Right cardiac atrium (tissue), 5 donors: ENCODE measurements around the gene PKP3. TPM values are rescaled to one million over a fixed set of nuclear protein-coding genes. Genes with fewer than 3 reads are reported as not detected.

Experiments
- ATAC-seq, 2 donors: fragments of 200-7000 bp; cut with Tn5 transposase; one replicate each; pipeline versions ENCODE4 v1.8.0 to v1.9.1; 2020; ENCODE audit warnings: moderate library complexity in 2 of 2, mild to moderate bottlenecking in 1 of 2
- DNase-seq, 3 donors: peaks; one replicate each; pipeline ENCODE4 v3.0.0-alpha.2; 2020
- H3K27ac ChIP-seq: one replicate; pipeline ENCODE4 v1.5.1; 2013; ENCODE audit warnings: mild to moderate bottlenecking, low read length, control low read depth, moderate library complexity
- H3K27me3 ChIP-seq: one replicate; pipeline ENCODE4 v1.6.1; 2013; ENCODE audit not compliant: control insufficient read depth, insufficient read depth
- H3K4me1 ChIP-seq: one replicate; pipeline ENCODE4 v1.6.1; 2013; ENCODE audit warnings: low read length; ENCODE audit not compliant: control insufficient read depth, insufficient read depth
- H3K4me3 ChIP-seq: one replicate; pipeline ENCODE4 v1.5.1; 2013; ENCODE audit warnings: low read length, control low read depth
- H3K9me3 ChIP-seq: one replicate; pipeline ENCODE4 v1.6.1; 2013; ENCODE audit warnings: low read length; ENCODE audit not compliant: control insufficient read depth
- WGBS: extraction: QIAGEN DNeasy Blood & Tissue Kit; methylation state at CpG from one replicate; pipeline ENCODE4 v1.1.7; 2013; 5-methylcytosine and 5-hydroxymethylcytosine counted together
- intact Hi-C, 4 donors: fragments of 100-400 bp; cut with DNase I; formaldehyde crosslinking; loops; one replicate each; pipeline versions ENCODE4 v1.11.0 to v1.14.0; 2022 to 2023
- polyA plus RNA-seq: library from polyadenylated mRNA; stranded (reverse); fragments of 200-250 nt; gene quantifications from one replicate; pipeline ENCODE4 v1.2.3, GENCODE V29; 2013
- total RNA-seq, 4 donors: library from RNA; stranded (reverse); fragmentation: NEBNext Ultra II Directional; extraction: Animal tissue kit (Norgen Biotek cat#: 25700); gene quantifications; one replicate each; pipeline ENCODE4 v1.2.1, GENCODE V29; 2021
- donor health status: healthy with polysubstance abuse.
- donor health status: DM: no; HTN: yes; CAD: no.
- donor health status: DM: no; HTN: no; CAD: no.
- donor health status: DM: no; HTN: yes; CAD: no; lungs with severe emphysema.
- donor health status: DM: yes; HTN: yes; CAD: no.

Gene PKP3
- total and polyA plus RNA-seq, 5 donors, result 0.26 to 0.88 (median 0.40) TPM

GRCh38 chr11:454043-454442, 60.0 kb downstream of the PKP3 start:
- whole genome bisulfite sequencing, result 75% methylated on average over 9 of the region's 9 CpGs
- intact Hi-C loops, result loop anchor here in 1 of 4 donors (5.0 kb wide), 1 partner anchor 48 kb away; no protein-coding TSS in a partner anchor
- peak in 1 of 3 donors; percentile 1 for DNase-seq

More at GRCh38 chr11:454043-454442, 60.0 kb downstream of the PKP3 start:
- ATAC-seq, result no peak
- no peak overlapping the region for H3K4me3 ChIP-seq
- H3K27me3 ChIP-seq, result no peaks in the 10 kb centered on the region
- H3K4me1 ChIP-seq, result no peaks in the 10 kb centered on the region
- no peak overlapping the region for H3K27ac ChIP-seq
- H3K9me3 ChIP-seq, result no peaks in the 10 kb centered on the region

Other genes starting within 250 kb of the PKP3 start
- not detected for gene SCGB1C1, start 201.1 kb upstream of the PKP3 start, total RNA-seq
- not detected for gene SCGB1C1, start 201.1 kb upstream of the PKP3 start, polyA plus RNA-seq
- gene BET1L, start 186.8 kb upstream of the PKP3 start, total RNA-seq, result 10 to 100 TPM; 27.1 to 39.9 (median 35.5) TPM
- gene BET1L, start 186.8 kb upstream of the PKP3 start, polyA plus RNA-seq, result 20.9 TPM
- gene RIC8A, start 186.5 kb upstream of the PKP3 start, total RNA-seq, result 10 to 100 TPM; 52.4 to 80.6 (median 58.5) TPM
- 42.4 TPM for gene RIC8A, start 186.5 kb upstream of the PKP3 start, polyA plus RNA-seq
- 10 to 100 TPM; 18.5 to 32.5 (median 27.1) TPM for gene SIRT3, start 157.9 kb upstream of the PKP3 start, total RNA-seq
- 23.9 TPM for gene SIRT3, start 157.9 kb upstream of the PKP3 start, polyA plus RNA-seq
- 10 to 100 TPM; 76.8 to 92.9 (median 85.9) TPM for gene PSMD13, start 157.2 kb upstream of the PKP3 start, total RNA-seq
- gene PSMD13, start 157.2 kb upstream of the PKP3 start, polyA plus RNA-seq, result 106 TPM
- gene NLRP6, start 115.8 kb upstream of the PKP3 start, total RNA-seq, result under 1 TPM in 2 of 4 donors, not detected in 2; 0.11 to 0.24 TPM
- 0.02 TPM for gene NLRP6, start 115.8 kb upstream of the PKP3 start, polyA plus RNA-seq
- 10 to 100 TPM in 3 of 4 donors, 1 to 10 TPM in 1; 9.9 to 15.8 (median 11.9) TPM for gene PGGHG, start 105.1 kb upstream of the PKP3 start, total RNA-seq
- gene PGGHG, start 105.1 kb upstream of the PKP3 start, polyA plus RNA-seq, result 18.7 TPM
- not detected for gene IFITM5, start 94.7 kb upstream of the PKP3 start, total RNA-seq
- not detected for gene IFITM5, start 94.7 kb upstream of the PKP3 start, polyA plus RNA-seq
- 100 to 1,000 TPM; 180 to 290 (median 240) TPM for gene IFITM2, start 86.4 kb upstream of the PKP3 start, total RNA-seq
- gene IFITM2, start 86.4 kb upstream of the PKP3 start, polyA plus RNA-seq, result 393 TPM
- 100 to 1,000 TPM in 3 of 4 donors, 10 to 100 TPM in 1; 85.0 to 169 (median 116) TPM for gene IFITM1, start 80.2 kb upstream of the PKP3 start, total RNA-seq
- gene IFITM1, start 80.2 kb upstream of the PKP3 start, polyA plus RNA-seq, result 235 TPM
- 100 to 1,000 TPM; 263 to 569 (median 519) TPM for gene IFITM3, start 73.3 kb upstream of the PKP3 start, total RNA-seq
- 749 TPM for gene IFITM3, start 73.3 kb upstream of the PKP3 start, polyA plus RNA-seq
- gene B4GALNT4, start 24.7 kb upstream of the PKP3 start, total RNA-seq, result 1 to 10 TPM; 1.0 to 1.6 (median 1.3) TPM
- gene B4GALNT4, start 24.7 kb upstream of the PKP3 start, polyA plus RNA-seq, result 2.5 TPM
- 10 to 100 TPM; 28.6 to 42.4 (median 35.1) TPM for gene SIGIRR, start 20.8 kb downstream of the PKP3 start, total RNA-seq
- 61.8 TPM for gene SIGIRR, start 20.8 kb downstream of the PKP3 start, polyA plus RNA-seq
- under 1 TPM; 0.14 to 0.46 (median 0.20) TPM for gene ANO9, start 47.8 kb downstream of the PKP3 start, total RNA-seq
- gene ANO9, start 47.8 kb downstream of the PKP3 start, polyA plus RNA-seq, result 0.20 TPM
- gene PTDSS2, start 56.1 kb downstream of the PKP3 start, total RNA-seq, result 10 to 100 TPM; 30.2 to 33.3 (median 30.9) TPM
- 30.7 TPM for gene PTDSS2, start 56.1 kb downstream of the PKP3 start, polyA plus RNA-seq
- 100 to 1,000 TPM; 188 to 203 (median 195) TPM for gene RNH1, start 113.0 kb downstream of the PKP3 start, total RNA-seq
- gene RNH1, start 113.0 kb downstream of the PKP3 start, polyA plus RNA-seq, result 162 TPM
- gene HRAS, start 141.4 kb downstream of the PKP3 start, total RNA-seq, result 10 to 100 TPM; 45.7 to 60.4 (median 49.3) TPM
- 64.4 TPM for gene HRAS, start 141.4 kb downstream of the PKP3 start, polyA plus RNA-seq
- gene LRRC56, start 143.3 kb downstream of the PKP3 start, total RNA-seq, result under 1 TPM; 0.36 to 0.59 (median 0.43) TPM
- 0.48 TPM for gene LRRC56, start 143.3 kb downstream of the PKP3 start, polyA plus RNA-seq
- gene LMNTD2, start 166.5 kb downstream of the PKP3 start, total RNA-seq, result 1 to 10 TPM in 2 of 4 donors, under 1 TPM in 2; 0.65 to 1.4 (median 0.83) TPM
- 0.50 TPM for gene LMNTD2, start 166.5 kb downstream of the PKP3 start, polyA plus RNA-seq
- gene RASSF7, start 166.8 kb downstream of the PKP3 start, total RNA-seq, result 1 to 10 TPM; 2.5 to 6.3 (median 3.5) TPM
- 5.3 TPM for gene RASSF7, start 166.8 kb downstream of the PKP3 start, polyA plus RNA-seq
- gene PHRF1, start 182.3 kb downstream of the PKP3 start, total RNA-seq, result 10 to 100 TPM; 18.2 to 20.8 (median 20.1) TPM
- 17.0 TPM for gene PHRF1, start 182.3 kb downstream of the PKP3 start, polyA plus RNA-seq
- 10 to 100 TPM in 3 of 4 donors, 1 to 10 TPM in 1; 9.4 to 19.2 (median 13.5) TPM for gene IRF7, start 221.7 kb downstream of the PKP3 start, total RNA-seq
- gene IRF7, start 221.7 kb downstream of the PKP3 start, polyA plus RNA-seq, result 14.8 TPM
- not detected for gene CDHR5, start 230.7 kb downstream of the PKP3 start, total RNA-seq
- gene CDHR5, start 230.7 kb downstream of the PKP3 start, polyA plus RNA-seq, result 0.02 TPM
- 1 to 10 TPM in 2 of 4 donors, under 1 TPM in 1, not detected in 1; 0.79 to 1.2 (median 1.1) TPM for gene SCT, start 233.0 kb downstream of the PKP3 start, total RNA-seq
- gene SCT, start 233.0 kb downstream of the PKP3 start, polyA plus RNA-seq, result not detected
- gene DRD4, start 243.1 kb downstream of the PKP3 start, total RNA-seq, result 1 to 10 TPM in 1 of 4 donors, under 1 TPM in 2, not detected in 1; 0.26 to 1.0 (median 0.29) TPM
- 0.14 TPM for gene DRD4, start 243.1 kb downstream of the PKP3 start, polyA plus RNA-seq